Measurements from ENCODE around the gene DDIT4.

The DDIT4 gene

GRCh38 chr10:72257051-72257892 is 16.5 kb upstream of the DDIT4 start:
- no peak for TF ChIP-seq CTCF (IDR thresholded peaks at IDR 0.05; ENCODE audit: low read length, missing control alignments)
- H3K4me3 ChIP-seq (replicated peaks; ENCODE audit: low read depth, low read length): no peak overlapping the region
- DNase-seq (ENCODE audit: low read depth): peak; percentile 41

DNA sequence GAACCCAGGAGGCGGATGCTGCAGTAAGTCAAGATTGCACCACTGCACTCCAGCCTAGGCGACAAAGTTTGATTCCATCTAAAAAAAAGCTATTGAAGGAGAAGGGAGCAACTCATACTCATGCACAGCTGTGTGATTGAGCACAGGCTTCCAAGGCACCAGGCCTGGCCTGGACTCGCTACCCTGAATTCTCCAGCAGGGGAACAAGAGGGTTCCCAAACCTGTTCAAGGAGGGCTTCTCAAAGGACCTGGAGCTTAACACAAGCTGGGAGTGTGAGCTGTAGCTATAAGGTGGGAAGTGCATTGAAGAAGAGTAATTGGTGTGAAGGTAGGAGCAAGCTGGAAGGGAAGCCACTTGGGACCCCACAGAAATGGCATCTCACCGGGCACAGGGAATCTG is 15.1 kb upstream of the DDIT4 start:
- DNase-seq (ENCODE audit: low read depth): no peak
- no peak for TF ChIP-seq CTCF (IDR thresholded peaks at IDR 0.05; ENCODE audit: low read length, missing control alignments)
- H3K4me3 ChIP-seq (replicated peaks; ENCODE audit: low read depth, low read length): no peak overlapping the region

GRCh38 chr10:72259491-72260238 is 14.1 kb upstream of the DDIT4 start:
- H3K4me3 ChIP-seq (replicated peaks; ENCODE audit: low read depth, low read length): no peak overlapping the region
- TF ChIP-seq CTCF (IDR thresholded peaks at IDR 0.05; ENCODE audit: low read length, missing control alignments): no peak
- DNase-seq (ENCODE audit: low read depth): peak; percentile 53

- DNase-seq (ENCODE audit: low read depth): peak; percentile 90
- peak overlapping the region; percentile 47 for H3K4me3 ChIP-seq (replicated peaks; ENCODE audit: low read depth, low read length)
- TF ChIP-seq CTCF (IDR thresholded peaks at IDR 0.05; ENCODE audit: low read length, missing control alignments): no peak
Measured at GRCh38 chr10:72260239-72260975, 13.3 kb upstream of the DDIT4 start.

DNA sequence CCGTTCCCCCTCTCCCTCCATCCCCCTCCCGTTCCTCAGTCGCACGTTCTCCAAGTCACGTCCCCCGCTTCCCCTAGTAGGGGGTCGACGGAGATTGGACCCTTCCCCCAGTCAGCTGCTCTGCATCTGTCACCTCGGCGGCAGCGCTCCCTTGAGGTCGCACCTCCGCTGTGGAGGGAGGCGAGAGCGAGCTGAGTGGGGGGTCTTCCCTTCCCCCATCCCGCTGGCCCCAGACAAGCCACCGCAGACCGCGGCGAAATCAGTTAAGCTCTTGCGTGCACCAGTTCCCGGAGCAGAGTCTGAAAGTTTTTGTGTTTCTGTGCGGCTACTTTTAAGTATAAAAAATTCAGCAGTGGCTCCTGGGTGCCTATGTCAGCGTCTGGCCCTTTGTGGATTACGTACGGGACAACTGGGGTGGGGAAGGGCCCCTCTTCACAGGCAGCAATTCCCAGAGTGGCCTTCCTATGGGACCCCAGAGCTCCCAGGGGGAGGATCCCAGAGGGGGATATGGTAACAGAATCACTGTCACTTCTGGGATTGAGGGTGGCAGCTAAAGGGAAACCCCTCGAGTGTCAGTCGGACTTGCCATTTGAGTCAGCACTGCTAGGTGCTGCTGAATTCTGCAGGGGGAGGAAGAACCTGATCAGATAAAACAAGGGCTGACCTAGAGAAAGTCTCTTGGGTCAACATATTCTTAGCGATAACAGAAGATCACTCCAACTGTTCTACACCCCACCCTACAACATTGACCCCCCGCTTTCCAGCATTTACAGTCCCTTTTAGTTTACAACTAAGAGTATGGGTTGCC is 12.5 kb upstream of the DDIT4 start:
- DNase-seq (ENCODE audit: low read depth): peak; percentile 71
- TF ChIP-seq CTCF (IDR thresholded peaks at IDR 0.05; ENCODE audit: low read length, missing control alignments): peak; percentile 1
- peak overlapping the region; percentile 47 for H3K4me3 ChIP-seq (replicated peaks; ENCODE audit: low read depth, low read length)

GRCh38 chr10:72261784-72262404 is 11.8 kb upstream of the DDIT4 start:
- no peak for TF ChIP-seq CTCF (IDR thresholded peaks at IDR 0.05; ENCODE audit: low read length, missing control alignments)
- DNase-seq (ENCODE audit: low read depth): no peak
- H3K4me3 ChIP-seq (replicated peaks; ENCODE audit: low read depth, low read length): no peak overlapping the region
